GM19193 (cell line): ENCODE results near the gene LHX4.

Source experiments
- POLR2A ChIP-seq: IDR thresholded peaks from 4 replicates; pipeline ENCODE4 v1.6.1; 2011; ENCODE audit not compliant: insufficient read depth, insufficient read length; ENCODE audit errors: extremely low read depth

Gene LHX4

DNA sequence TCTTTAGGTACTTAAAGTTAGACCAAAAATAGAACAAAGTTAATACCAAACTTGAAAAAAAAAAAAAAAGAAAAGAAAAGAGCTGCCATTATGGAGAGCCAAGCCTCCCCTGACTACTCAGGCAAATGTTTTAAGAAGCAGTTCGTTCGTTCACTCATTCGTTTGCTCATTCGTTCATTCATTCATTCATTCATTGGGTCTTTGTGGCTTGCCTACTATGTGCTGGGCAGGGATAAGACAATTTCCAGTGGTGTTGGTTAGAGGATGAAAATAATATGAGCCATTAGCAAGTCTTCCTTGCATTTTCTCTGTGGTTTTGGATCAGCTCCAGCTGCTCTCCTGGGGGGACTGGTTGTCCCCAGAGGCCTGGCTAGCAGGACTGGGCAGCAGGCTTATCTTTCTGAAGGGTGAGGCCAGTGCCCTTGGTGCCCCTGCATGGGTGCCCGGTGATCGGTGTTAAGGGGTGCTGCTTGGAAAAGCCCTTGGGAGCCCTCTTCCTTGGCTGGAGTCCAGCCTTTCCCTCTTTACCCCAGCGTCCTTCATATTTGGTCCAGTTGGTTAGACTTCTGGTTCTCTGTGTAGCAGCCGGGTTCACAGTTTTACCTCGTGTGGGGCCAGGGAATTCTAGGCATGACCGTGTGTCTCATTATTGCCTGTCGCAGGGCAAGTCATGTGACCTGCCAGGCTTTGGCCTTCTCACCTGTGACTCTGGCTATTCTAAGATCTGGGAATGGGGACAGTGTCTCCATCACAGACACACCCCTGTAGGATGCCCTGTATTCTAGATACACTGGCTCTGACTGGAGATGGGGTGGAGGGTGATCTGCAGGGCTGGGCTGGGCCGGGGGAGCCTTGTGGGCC, 32.8 kb downstream of the LHX4 start:
- no peak for TF ChIP-seq POLR2A

DNA sequence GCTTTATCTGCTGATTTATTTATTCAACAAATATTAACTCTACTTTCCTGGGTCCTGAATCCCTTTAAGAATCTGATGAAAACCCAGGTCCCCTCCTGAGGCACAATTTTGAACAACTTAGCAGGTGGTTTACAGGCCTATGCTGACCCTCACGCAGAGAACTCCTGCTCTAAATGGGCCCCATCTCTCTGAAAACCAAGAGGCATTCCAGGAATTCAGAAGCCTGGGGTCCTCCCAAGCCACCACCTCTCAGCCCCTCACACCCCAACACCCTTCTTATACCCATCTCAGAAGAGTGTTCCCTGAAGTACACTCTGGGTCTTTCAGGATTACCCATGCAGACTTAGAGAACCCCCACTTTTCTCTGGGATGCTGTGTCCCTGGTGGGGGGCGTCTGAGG, 34.5 kb downstream of the LHX4 start:
- TF ChIP-seq POLR2A: no peak

DNA sequence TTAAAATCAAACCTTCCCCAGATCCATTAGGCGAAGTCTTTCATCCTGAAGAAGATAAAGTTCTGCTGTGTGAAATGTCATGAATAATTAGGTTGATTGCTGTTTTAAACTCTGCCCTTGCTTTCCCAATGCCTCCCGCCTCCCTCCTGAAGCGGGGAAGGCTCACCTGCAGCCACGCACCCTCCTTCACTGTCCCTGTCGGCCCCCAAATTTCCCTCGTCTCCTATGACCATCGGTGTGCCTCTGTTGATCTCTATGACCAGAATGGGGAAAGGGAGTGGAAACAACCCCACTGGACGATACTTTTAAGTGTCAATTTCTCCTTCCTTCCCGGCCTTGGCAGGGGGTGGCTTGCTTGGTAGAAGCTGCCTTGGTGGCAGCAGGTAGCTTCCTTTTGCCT, 35.1 kb downstream of the LHX4 start:
- no peak for TF ChIP-seq POLR2A

DNA sequence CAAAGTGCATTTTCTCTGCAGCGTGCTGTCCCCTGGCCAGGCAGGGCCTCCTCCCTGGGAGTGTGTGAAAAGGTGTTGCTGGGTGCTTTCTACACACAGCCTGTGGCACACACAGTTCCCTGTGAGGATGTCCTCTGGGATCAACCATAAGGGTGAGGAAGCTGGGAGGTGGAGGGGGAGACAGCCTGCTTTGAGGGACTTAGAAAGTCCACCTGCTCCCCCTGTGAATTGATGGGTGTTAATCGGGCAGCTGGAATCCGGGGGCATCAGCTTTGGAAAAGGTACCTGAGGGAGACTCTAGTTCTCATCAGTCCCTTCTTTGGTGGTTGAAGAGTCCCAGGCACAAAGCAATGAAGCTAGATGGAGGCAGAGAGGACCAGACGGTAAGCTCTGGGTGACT, 35.8 kb downstream of the LHX4 start:
- TF ChIP-seq POLR2A: no peak

DNA sequence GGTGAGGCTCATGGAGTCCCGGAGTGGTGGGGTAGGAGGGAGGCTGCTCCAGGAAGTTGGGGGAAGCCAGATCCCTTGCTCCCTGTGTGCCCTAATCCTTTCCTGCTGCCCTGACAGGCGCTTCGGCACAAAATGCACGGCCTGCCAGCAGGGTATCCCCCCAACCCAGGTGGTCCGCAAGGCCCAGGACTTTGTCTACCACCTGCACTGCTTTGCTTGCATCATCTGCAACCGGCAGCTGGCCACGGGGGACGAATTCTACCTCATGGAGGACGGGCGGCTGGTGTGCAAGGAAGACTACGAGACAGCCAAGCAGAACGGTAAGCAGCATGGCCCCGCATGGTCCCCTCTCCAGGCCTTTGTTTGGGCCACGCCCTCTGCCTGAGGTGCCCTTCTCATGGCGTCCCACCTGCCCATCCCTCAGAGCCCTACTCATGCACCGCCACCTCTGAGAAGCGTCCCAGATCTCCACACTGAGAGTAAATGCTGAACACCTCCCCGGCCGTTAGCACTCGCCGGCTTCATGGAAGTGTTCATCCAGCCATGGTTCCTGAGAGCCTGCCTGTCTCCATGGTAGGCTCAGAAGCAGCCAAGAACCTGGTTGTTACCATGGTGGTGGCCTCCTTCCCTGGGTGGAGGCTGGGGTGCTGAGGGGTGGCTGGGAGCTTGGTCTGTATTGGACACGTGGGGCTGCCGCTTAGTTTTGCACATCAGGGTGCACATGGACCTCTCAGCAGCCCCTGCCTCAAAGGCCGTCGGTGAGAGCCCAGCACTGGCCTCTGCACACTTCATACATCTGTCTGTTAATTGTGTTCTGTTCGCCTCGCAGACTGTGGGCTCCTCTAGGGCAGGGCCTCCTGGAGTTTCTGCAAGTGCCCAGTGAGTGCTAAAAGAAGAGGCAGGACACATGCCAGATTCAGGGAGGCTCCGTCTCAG, 36.5 kb downstream of the LHX4 start:
- no peak for TF ChIP-seq POLR2A

DNA sequence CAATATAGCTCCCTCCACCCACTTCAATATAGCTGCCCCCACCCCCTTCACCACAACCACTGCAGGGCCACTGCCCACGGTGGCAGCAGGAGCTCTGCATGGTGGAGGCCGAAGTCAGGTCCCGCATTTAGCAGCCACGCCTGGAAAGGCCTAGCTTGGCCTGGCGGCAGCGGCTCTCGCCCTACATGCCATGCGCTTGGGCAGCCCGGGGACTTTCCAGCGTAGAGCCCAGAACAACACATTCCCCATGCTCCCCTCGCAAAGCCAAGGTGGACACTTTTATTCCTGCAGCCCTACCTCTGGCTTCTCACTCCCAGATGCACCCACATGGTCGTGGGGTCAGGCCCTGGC, 37.1 kb downstream of the LHX4 start:
- TF ChIP-seq POLR2A: no peak

DNA sequence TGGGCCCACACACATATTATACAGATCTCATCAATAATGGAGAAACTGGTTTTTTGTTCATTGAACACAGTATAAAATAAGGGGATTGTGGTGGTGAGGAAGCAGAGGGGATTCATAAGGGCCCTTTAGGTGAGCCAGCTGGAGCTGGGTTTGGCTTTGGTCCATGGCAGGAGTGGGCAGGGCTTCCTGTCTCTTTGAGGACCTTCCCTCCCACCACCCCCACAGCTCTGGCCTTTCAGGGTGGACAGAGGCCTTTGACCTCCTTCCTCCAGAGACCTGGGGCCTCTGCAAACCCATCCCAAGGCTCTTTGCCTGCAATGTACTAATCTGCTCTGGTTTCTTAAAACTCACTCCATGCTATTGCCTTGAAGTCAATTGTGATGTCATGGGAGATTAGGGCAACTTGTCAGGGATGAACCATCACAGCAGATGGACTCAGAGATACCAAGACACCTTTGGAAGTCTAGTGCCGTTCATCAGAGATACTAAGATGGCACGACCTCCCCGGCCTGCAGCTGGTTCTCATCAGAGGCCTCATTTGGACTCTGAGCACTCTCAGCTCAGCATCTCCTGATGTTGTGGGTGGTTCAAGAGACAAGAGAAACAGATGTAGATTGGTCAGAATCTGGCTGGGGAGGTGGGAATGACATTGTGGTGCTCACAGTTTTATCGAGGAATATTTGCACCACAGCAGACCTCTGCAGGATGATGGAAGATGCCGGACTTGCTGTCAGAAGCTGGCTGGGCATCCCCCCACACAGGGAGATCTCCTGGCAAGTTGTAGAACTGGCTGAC, 37.9 kb downstream of the LHX4 start:
- TF ChIP-seq POLR2A: no peak

DNA sequence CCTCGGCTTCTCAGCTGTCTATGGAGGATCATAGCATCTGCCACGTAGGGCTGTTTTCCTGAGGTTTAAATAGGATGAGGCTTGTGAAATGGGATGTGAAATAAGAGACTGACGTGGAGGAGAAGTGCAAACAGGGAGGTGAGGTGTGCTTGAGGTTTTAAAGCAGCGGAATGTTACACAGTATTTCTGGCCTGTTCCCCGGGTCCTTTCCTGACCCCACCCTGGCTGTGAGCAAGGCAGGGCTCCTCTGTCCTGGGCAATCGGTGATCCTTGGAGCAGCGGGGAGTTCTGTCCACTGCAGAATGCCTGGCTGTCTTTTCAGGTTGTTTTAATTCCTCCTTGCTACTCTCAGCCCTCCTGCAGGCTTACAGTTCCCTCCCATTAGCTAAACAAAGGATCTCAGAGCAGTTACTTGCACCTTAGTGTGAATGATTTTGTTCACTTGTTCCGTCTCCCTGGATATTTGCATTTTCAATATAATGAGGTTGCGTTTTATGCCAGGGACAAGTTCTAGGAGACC, 38.6 kb downstream of the LHX4 start:
- no peak for TF ChIP-seq POLR2A

DNA sequence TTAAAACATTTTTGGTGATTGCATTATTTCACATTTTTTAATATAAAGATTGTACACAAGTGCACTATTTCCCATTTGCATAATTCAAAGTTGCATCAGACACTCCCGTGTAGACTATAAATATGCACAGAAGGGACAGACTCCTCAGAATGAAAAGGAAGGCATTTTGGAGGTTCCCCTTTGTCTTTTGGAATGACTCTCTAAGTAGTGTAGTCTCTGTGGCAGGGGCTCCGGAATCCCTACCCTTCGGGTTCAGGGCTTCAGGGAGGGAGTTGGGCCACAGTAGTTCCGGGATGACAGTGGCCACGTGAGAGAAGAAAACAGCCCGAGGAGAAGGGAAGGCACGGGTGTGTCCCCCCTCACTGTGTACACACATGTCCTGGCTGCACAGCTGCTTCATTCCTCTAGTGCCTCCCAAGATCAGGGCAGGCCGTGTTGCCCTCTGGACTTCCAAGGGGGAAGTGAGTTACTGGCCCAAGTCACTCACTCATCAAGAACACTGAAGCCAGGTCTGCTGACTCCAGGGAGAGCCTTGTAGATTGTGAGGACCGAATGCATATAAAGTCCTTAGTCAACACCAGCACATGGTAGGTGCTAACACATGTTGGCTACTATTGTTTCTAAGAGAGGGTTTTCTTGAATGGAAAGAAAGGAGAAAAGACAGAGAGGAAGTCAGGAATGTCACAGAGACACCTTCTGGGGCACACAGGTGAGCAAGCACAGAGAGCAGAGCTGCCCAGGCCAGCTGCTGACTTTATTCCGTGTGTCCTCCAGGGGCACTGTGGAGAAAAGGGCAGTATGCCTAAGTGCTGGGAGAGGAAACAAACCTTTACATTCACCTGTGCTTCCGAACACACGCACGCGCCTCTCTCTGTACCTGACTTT, 39.8 kb downstream of the LHX4 start:
- no peak for TF ChIP-seq POLR2A

DNA sequence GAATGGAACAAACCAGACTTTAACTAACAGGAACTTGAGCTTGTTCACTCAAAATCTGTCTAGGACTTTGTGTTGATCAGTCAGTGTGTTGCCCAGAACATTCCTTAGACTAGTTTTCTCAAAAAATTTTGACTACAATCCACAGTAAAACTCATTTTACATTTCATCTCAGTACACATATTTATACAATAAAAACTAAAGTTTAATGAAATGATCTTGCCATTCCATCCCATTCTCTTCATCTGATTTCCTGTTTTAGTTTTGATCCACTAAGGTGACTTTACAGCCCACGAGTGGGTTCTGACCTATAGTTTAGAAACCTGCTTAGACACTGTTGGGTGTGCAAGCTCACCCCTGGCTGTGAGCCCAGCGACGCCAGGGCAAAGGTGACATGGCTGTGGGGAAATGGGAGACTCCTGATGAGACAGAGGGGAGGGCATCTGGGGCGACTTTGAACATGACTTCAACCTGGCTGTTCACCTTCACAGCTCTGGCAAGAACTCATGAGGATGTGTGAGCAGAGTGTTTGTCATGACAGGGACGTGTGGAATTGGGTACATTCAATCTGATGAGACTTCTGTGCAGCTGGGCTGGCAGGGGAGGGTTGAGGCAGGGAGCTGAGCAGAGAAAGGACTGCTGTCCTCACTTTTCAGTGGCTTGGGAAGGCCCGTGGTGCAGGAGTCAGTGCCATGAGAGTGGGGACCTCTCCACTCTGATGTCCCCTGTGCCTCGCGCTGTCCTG, 40.6 kb downstream of the LHX4 start:
- no peak for TF ChIP-seq POLR2A

DNA sequence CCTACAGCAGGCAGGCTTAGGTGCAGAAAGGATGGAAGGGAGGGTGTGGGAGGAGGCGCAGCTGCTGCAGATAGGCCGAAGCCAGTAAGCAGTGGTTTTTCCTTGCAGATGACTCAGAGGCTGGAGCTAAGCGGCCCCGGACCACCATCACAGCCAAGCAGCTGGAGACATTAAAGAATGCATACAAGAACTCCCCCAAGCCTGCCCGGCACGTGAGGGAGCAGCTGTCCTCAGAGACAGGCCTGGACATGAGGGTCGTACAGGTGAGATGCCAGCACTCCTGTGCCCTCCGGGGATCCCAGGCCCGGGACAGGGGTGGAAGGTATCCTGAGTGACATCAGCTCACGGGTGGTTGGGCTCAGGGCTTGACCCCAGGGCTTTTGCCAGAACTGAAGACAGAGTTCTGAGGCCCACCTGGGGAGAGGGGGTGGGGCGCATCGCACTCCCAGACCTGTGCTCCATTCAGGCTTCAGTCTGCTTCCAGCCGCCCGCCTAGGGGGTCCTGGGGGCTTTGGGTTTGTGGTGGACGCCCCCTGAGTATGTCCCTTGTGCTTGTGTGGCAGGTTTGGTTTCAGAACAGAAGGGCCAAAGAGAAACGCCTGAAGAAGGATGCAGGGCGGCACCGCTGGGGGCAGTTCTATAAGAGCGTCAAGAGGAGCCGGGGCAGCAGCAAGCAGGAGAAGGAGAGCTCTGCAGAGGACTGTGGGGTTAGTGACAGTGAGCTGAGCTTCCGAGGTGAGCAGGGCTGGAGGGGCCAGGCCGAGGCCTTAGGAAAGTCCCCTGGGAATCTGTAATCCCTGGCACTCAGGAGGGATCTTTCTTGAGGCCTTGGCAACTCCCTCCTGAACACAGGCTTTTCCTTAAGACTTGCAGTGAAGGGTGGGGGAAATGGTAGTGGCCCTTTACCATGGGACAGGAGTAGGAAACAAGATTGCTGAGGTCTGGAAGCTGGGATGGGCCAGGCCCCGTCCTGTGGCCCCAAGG, 41.5 kb downstream of the LHX4 start:
- no peak for TF ChIP-seq POLR2A

DNA sequence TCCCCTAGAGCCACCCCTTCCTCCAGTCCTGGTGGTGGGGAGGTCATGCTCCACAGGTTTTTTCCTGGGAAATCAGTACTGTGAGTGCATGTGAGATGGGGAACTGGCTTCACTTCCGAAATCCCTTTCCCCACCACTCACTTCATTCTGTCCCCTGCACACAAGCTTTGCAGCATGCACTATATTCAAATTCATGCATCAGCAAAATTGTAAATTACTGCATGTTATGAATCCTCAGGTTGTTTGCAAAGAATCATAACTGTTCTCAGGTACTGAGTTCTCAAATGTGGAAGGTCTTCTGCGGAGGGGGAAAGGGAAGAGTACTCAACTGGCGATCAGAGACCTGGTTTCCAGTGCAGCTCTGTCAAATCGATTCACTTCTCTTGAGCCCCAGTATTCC, 42.3 kb downstream of the LHX4 start:
- no peak for TF ChIP-seq POLR2A
